K562 treated with DMSO at 1 percent for 12 hours (cell line): ENCODE data around the gene ZNF879. TPM values are rescaled to one million over a fixed set of nuclear protein-coding genes. Genes with fewer than 3 reads are reported as not detected.

Source experiments
- total RNA-seq: library from RNA; unstranded; fragments of 300-600 nt; gene quantifications from 2 replicates; pipeline ENCODE4 v1.2.3, GENCODE V29; 2022; ENCODE audit not compliant: insufficient read depth

ZNF879 gene
- total RNA-seq = 0.24 and 0.41 TPM in 2 replicates

DNA sequence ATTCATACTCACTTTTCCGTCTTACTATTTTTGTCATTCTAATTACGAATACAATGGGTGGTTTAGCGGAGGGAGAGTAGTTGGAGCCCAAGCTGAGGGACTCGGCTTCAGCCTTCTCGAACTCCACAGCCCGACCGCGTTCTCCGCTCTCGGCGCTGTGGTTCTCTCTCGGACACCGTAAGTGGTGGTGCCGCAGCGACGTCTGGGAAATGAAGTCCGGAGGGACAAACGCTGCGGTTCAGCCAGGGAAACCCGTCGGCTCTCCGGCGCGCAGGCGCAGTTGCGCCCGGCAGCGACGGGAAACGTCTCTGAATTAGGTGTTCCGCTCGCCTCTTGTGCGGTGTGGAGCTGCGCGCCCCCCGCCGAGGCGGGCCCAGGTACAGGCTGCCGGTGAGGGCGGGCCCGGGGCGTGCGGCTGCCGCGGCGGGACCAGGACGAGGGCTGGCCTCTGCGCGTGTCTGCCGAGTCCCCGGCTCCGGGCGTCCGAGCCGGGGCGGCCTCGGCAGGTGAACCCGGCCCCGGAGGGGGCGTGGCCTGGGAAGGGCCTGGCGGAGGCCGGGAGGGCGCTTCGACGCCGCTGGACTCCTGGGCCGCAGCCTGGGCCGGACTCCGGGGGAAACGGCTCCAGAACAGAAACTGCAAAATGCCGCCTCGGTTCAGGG, at the start of gene ZNF879:
Gene ZNF879 (plus strand): TSS at position 277 of the 662 bp plus-strand sequence. CDS start 1,201 bp downstream, outside the sequence.

GRCh38 chr5:178994580-178995340, 28.8 kb upstream of the ZNF879 start, which contains the start of gene GRM6:
TSS of gene GRM6 (minus strand) at chr5:178995320. CDS start at chr5:178994944, 376 bp downstream.

GRCh38 chr5:179060116-179061008, 36.8 kb downstream of the ZNF879 start, which contains the start of gene ZNF354C:
TSS of gene ZNF354C (plus strand) at chr5:179060373. CDS start at chr5:179062069, 1,696 bp downstream.

Other genes with a start within 250 kb of the ZNF879 start
- 3.0 and 9.4 TPM in 2 replicates for gene ZNF354B, start 163.9 kb upstream of the ZNF879 start, total RNA-seq
- gene ZFP2, start 127.9 kb upstream of the ZNF879 start, total RNA-seq = 0.42 TPM in 1 of 2 replicates, not detected in the other
- gene ZNF454, start 82.6 kb upstream of the ZNF879 start, total RNA-seq = not detected in 2 replicates
- not detected in 2 replicates for gene GRM6, start 28.5 kb upstream of the ZNF879 start, total RNA-seq
- 0.23 TPM in 1 of 2 replicates, not detected in the other for gene ZNF354C, start 36.6 kb downstream of the ZNF879 start, total RNA-seq